ENCODE results near the gene LASP1NB.

Gene LASP1NB

GRCh38 chr17:38925263-38925995 lies at the start of gene LASP1NB:
TSS of gene LASP1NB (plus strand) at chr17:38925614.
- WGBS: 30% methylated on average over 14 of the region's 14 CpGs
- intact Hi-C loops (cut with DNase I): no loop called here
- DNase-seq (peak; percentile 70 to 83 (median 82)), ATAC-seq (peak; percentile 45 to 47)
- peak within 1 kb of the TSS; percentile 32 for H3K4me3 ChIP-seq (ENCODE audit: low read length)
- H3K27me3 ChIP-seq (ENCODE audit: control insufficient read depth, insufficient read depth): no peaks in the 10 kb centered on the region
- H3K9me3 ChIP-seq (ENCODE audit: control insufficient read depth, low read length): no peaks in the 10 kb centered on the region
- H3K4me1 ChIP-seq (ENCODE audit: control insufficient read depth, insufficient read depth, low read length): peaks cover 20% of the 10 kb centered on the region
- peak within 1 kb of the TSS; percentile 95 for H3K27ac ChIP-seq (ENCODE audit: low read length)

DNA sequence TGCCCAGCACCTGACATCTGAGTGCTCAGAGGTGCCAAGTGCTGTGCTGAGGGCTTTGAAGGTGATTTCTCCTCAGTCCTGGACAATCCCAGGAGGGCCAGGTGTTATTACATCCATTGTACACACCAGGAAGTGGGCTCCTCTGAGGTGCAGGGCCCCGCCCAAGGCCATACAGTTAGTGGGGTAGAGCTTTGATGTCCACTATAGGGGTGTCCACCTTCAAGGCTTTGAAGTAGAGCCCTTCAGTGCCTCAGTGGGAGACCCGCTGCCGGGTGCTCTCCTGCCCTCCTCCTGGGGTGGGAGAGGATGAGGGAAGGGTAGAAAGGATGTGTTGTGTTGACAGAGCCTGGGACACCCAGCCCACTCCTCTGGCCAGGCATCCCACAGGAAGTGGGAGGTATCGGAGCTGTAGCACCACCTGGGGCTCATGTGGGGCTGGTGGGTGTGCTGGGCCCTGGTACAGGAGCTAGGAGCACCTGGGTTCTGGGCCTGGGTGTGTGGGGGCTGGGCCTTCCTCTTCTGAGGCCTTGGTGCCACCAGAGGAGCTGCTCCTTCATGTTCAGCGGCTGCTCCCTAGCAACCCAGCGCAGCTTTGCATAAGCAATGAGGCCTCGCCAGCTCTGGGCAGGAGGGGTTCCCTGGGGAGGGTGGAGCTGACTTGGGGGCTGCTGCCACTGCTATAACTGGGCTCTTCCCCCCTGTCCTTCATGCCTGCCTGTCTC lies 48.1 kb upstream of the LASP1NB start:
- H3K4me1 ChIP-seq (ENCODE audit: control insufficient read depth, insufficient read depth, low read length): peaks cover 54% of the 10 kb centered on the region
- intact Hi-C loops (cut with DNase I): loop anchor here in 1 of 4 donors (10.0 kb wide), 1 partner anchor 98 kb away; no protein-coding TSS in a partner anchor
- DNase-seq (peak in 2 of 3 donors; percentile 49 to 61), ATAC-seq (peak in 1 of 2 donors; percentile 1)
- H3K9me3 ChIP-seq (ENCODE audit: control insufficient read depth, low read length): no peaks in the 10 kb centered on the region
- H3K27me3 ChIP-seq (ENCODE audit: control insufficient read depth, insufficient read depth): no peaks in the 10 kb centered on the region
- H3K27ac ChIP-seq (ENCODE audit: low read length): no peak overlapping the region
- 50% methylated on average over 7 of the region's 7 CpGs for WGBS
- no peak overlapping the region for H3K4me3 ChIP-seq (ENCODE audit: low read length)

GRCh38 chr17:38879878-38880665 lies 45.3 kb upstream of the LASP1NB start:
- Histone ChIP-seq H3K4me3 (ENCODE audit: low read length) (no peak overlapping the region), H3K9me3 (ENCODE audit: control insufficient read depth, low read length) (no peaks in the 10 kb centered on the region), H3K27me3 (ENCODE audit: control insufficient read depth, insufficient read depth) (no peaks in the 10 kb centered on the region), H3K4me1 (ENCODE audit: control insufficient read depth, insufficient read depth, low read length) (peaks cover 44% of the 10 kb centered on the region), H3K27ac (ENCODE audit: low read length) (peak overlapping the region; percentile 82)
- intact Hi-C loops (cut with DNase I): loop anchor here in 1 of 4 donors (10.0 kb wide), 1 partner anchor 95 kb away; no protein-coding TSS in a partner anchor
- DNase-seq: peak; percentile 77 to 88 (median 83)
- WGBS: 14% methylated on average over 6 of the region's 6 CpGs
- peak; percentile 52 to 72 for ATAC-seq

GRCh38 chr17:38881600-38882191 lies 43.7 kb upstream of the LASP1NB start:
- Histone ChIP-seq H3K27ac (ENCODE audit: low read length) (peak overlapping the region; percentile 19), H3K27me3 (ENCODE audit: control insufficient read depth, insufficient read depth) (no peaks in the 10 kb centered on the region), H3K4me3 (ENCODE audit: low read length) (no peak overlapping the region), H3K9me3 (ENCODE audit: control insufficient read depth, low read length) (no peaks in the 10 kb centered on the region), H3K4me1 (ENCODE audit: control insufficient read depth, insufficient read depth, low read length) (peaks cover 47% of the 10 kb centered on the region)
- WGBS: 23% methylated on average over 8 of the region's 8 CpGs
- peak; percentile 85 to 91 (median 90) for DNase-seq
- intact Hi-C loops (cut with DNase I): no loop called here
- ATAC-seq: peak; percentile 60 to 70

DNA sequence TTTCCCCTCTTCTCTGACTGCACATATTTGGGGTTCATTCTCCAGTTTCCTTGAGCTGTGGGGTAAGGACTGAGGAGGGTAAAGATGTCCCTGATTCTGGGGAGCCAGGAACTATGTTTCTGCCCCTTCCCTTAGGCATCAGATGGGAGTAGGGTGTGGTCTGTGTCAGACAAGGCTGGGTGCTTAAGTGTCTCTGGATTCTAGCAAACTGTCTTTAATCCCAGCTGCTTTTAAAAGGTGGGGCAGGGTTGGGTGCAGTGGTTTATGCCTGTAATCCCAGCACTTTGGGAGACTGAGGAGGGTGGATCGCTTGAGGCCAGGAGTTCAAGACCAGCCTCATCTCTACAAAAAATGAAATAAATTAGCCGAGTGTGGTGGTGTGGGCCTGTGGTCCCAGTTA lies 42.5 kb upstream of the LASP1NB start:
- 94% methylated on average over 2 of the region's 2 CpGs for WGBS
- peaks cover 44% of the 10 kb centered on the region for H3K4me1 ChIP-seq (ENCODE audit: control insufficient read depth, insufficient read depth, low read length)
- no peaks in the 10 kb centered on the region for H3K9me3 ChIP-seq (ENCODE audit: control insufficient read depth, low read length)
- peak overlapping the region; percentile 42 for H3K27ac ChIP-seq (ENCODE audit: low read length)
- no peak overlapping the region for H3K4me3 ChIP-seq (ENCODE audit: low read length)
- ATAC-seq: no peak
- no peaks in the 10 kb centered on the region for H3K27me3 ChIP-seq (ENCODE audit: control insufficient read depth, insufficient read depth)
- intact Hi-C loops (cut with DNase I): no loop called here
- DNase-seq: peak in 1 of 3 donors; percentile 4

DNA sequence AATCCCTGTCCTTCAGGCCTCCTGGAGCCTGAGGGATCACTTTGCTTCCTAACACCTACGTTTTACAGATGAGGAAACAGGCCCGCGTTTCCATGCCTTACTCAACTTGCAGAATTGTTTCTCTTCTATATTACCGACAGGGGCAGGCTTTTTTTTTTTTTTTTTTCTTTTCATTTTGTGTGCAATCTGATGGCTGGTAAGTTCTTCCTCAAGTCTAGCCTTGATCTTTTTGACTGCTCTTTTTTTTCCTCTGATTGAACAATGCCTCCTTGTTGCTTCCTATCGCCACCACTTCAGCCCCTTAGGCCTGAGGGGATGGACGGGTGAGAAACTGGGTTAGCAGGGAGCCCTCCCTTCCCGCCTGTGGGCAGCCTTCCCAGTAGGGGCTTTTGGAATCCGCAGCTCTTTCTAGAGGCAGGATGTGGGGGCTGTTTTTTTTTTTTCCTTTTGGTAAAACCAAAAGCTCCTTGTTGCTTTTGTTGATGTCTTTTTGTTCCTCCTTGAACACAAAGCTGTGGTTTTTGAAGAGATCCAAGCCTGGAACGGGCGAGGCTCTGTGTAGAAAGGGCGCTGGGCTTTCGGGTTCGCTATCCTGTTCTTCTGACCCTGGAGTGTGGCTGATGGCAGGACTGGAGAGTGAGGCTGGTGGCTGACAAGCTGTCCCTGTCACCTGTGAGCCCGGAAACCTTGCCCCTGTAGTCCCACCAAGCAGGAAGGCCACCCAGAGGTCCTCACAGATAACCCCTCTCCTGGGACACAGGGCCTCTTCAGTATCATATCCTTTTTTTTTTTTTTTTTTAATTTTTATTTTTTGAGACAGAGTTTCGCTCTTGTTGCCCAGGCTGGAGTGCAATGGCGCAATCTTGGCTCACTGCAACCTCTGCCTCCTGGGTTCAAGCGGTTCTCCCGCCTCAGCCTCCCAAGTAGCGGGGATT lies 41.6 kb upstream of the LASP1NB start:
- intact Hi-C loops (cut with DNase I): no loop called here
- 26% methylated on average over 19 of the region's 19 CpGs for whole genome bisulfite sequencing
- Histone ChIP-seq H3K27me3 (ENCODE audit: control insufficient read depth, insufficient read depth) (no peaks in the 10 kb centered on the region), H3K4me3 (ENCODE audit: low read length) (peak overlapping the region; percentile 4), H3K4me1 (ENCODE audit: control insufficient read depth, insufficient read depth, low read length) (peaks cover 44% of the 10 kb centered on the region), H3K27ac (ENCODE audit: low read length) (peak overlapping the region; percentile 90), H3K9me3 (ENCODE audit: control insufficient read depth, low read length) (no peaks in the 10 kb centered on the region)
- peak in 2 of 3 donors; percentile 76 to 79 for DNase-seq
- ATAC-seq: no peak

- no peaks in the 10 kb centered on the region for H3K27me3 ChIP-seq (ENCODE audit: control insufficient read depth, insufficient read depth)
- no peak overlapping the region for H3K4me3 ChIP-seq (ENCODE audit: low read length)
- 61% methylated on average over 9 of the region's 9 CpGs for WGBS
- DNase-seq (peak in 2 of 3 donors; percentile 42 to 62), ATAC-seq (peak; percentile 8 to 14)
- H3K4me1 ChIP-seq (ENCODE audit: control insufficient read depth, insufficient read depth, low read length): peaks cover 41% of the 10 kb centered on the region
- H3K27ac ChIP-seq (ENCODE audit: low read length): no peak overlapping the region
- intact Hi-C loops (cut with DNase I): no loop called here
- H3K9me3 ChIP-seq (ENCODE audit: control insufficient read depth, low read length): no peaks in the 10 kb centered on the region
Observed at GRCh38 chr17:38885044-38885727, 40.2 kb upstream of the LASP1NB start.

DNA sequence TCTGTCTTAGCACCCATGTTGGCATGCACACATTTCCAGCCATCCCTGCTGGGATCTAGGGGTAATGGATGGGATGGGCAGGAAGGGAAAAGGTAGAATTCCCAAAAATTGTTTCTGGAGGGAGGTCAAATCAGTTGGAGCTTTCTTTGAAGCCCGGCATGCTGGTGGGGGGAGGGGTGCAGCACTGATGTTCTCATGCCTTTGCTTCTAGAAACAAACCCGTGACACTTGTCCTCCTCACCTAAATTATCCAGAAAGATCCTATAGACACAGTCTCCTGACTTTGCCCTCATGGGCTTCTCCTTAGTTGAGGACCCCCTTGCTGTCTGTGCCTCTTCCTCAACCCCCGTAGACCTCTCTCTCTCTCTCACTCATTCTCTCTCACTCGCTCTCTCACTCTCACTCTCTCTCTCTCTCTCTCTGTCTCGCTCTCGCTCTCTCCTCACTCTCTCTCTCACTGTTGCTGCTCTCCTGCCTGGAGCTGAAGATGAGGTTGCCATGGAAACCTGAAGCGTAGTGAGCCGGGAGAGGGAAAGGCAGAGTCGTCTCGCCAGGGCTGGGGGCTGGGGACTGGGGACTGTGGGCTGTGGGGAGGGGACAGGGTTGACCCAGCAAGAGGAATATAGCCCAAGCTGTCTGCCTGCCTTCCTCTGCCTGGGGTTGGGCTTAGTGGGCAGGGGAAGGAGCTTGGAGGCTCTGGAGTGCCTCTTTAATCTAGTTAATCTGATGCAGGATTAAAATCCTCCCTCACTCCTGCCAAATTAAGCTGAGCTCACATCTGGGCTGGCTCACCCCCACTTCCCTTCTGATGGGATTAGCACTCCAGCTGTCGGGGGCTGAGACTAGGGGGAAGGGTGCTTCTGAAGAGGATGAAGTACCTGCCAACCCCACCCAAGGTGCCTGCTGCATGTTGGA lies 39.4 kb upstream of the LASP1NB start:
- no peaks in the 10 kb centered on the region for H3K9me3 ChIP-seq (ENCODE audit: control insufficient read depth, low read length)
- peaks cover 34% of the 10 kb centered on the region for H3K4me1 ChIP-seq (ENCODE audit: control insufficient read depth, insufficient read depth, low read length)
- ATAC-seq (no peak), DNase-seq (peak in 2 of 3 donors; percentile 20 to 33)
- H3K27me3 ChIP-seq (ENCODE audit: control insufficient read depth, insufficient read depth): no peaks in the 10 kb centered on the region
- intact Hi-C loops (cut with DNase I): no loop called here
- H3K4me3 ChIP-seq (ENCODE audit: low read length): no peak overlapping the region
- no peak overlapping the region for H3K27ac ChIP-seq (ENCODE audit: low read length)
- WGBS: 43% methylated on average over 11 of the region's 11 CpGs

DNA sequence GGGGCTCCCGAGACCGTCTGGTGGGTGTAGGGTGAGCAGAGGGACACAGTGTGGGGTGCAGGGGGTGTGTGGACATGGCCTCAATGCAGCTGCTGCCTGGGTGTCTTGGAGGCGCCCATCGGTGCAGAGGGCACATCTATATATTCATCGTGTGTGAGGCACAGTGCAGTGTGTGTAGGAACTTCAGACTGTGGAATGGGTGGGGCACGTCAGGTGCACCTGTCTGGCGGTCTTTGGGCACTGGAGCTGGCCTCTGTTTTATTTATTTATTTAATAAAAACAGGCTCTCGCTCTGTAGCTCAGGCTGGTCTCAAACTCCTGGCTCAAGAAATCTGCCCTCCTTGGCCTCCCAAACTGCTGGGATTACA lies 38.8 kb upstream of the LASP1NB start:
- no peak overlapping the region for H3K4me3 ChIP-seq (ENCODE audit: low read length)
- ATAC-seq (no peak), DNase-seq (peak in 2 of 3 donors; percentile 31 to 49)
- peaks cover 28% of the 10 kb centered on the region for H3K4me1 ChIP-seq (ENCODE audit: control insufficient read depth, insufficient read depth, low read length)
- no peaks in the 10 kb centered on the region for H3K9me3 ChIP-seq (ENCODE audit: control insufficient read depth, low read length)
- no peaks in the 10 kb centered on the region for H3K27me3 ChIP-seq (ENCODE audit: control insufficient read depth, insufficient read depth)
- intact Hi-C loops (cut with DNase I): no loop called here
- H3K27ac ChIP-seq (ENCODE audit: low read length): no peak overlapping the region
- WGBS: 72% methylated on average over 8 of the region's 8 CpGs
